ENCODE results near the gene OPN4.
"Not testable (repeated sequence)": the region's sequence is repeated elsewhere in the genome, so short reads cannot be mapped to it uniquely, and the experiment has no call there.

Gene OPN4

GRCh38 chr10:86635402-86635801, 18.9 kb upstream of the OPN4 start:
- H3K27ac ChIP-seq (ENCODE audit: low read depth, low read length) = no peak overlapping the region
- no peak overlapping the region for H3K4me3 ChIP-seq (ENCODE audit: low read length)

GRCh38 chr10:86636311-86636710, 18.0 kb upstream of the OPN4 start:
- H3K4me1 ChIP-seq (ENCODE audit: control insufficient read depth, insufficient read depth, low read length) = no peaks in the 10 kb centered on the region
- H3K36me3 ChIP-seq (ENCODE audit: control insufficient read depth, insufficient read depth, low read length) = no peaks in the 10 kb centered on the region
- no peaks in the 10 kb centered on the region for H3K27me3 ChIP-seq (ENCODE audit: control insufficient read depth, insufficient read depth, low read length)
- H3K4me3 ChIP-seq (ENCODE audit: low read length) = no peak overlapping the region
- no peak overlapping the region for H3K27ac ChIP-seq (ENCODE audit: low read depth, low read length)
- H3K9ac ChIP-seq (ENCODE audit: low read length) = no peak overlapping the region

More at GRCh38 chr10:86635402-86635801, 18.9 kb upstream of the OPN4 start:
- Histone ChIP-seq H3K27me3 (ENCODE audit: control insufficient read depth, insufficient read depth, low read length) (no peaks in the 10 kb centered on the region), H3K36me3 (ENCODE audit: control insufficient read depth, insufficient read depth, low read length) (no peaks in the 10 kb centered on the region), H3K9ac (ENCODE audit: low read length) (no peak overlapping the region), H3K4me1 (ENCODE audit: control insufficient read depth, insufficient read depth, low read length) (no peaks in the 10 kb centered on the region)

- no peak overlapping the region for H3K27ac ChIP-seq (ENCODE audit: low read depth, low read length)
Measured at GRCh38 chr10:86642021-86642420, 12.3 kb upstream of the OPN4 start.

GRCh38 chr10:86642499-86642898, 11.8 kb upstream of the OPN4 start:
- no peak overlapping the region for H3K27ac ChIP-seq (ENCODE audit: low read depth, low read length)
- no peaks in the 10 kb centered on the region for H3K27me3 ChIP-seq (ENCODE audit: control insufficient read depth, insufficient read depth, low read length)
- no peak overlapping the region for H3K9ac ChIP-seq (ENCODE audit: low read length)
- no peaks in the 10 kb centered on the region for H3K36me3 ChIP-seq (ENCODE audit: control insufficient read depth, insufficient read depth, low read length)
- H3K4me1 ChIP-seq (ENCODE audit: control insufficient read depth, insufficient read depth, low read length) = no peaks in the 10 kb centered on the region
- no peak overlapping the region for H3K4me3 ChIP-seq (ENCODE audit: low read length)

More at GRCh38 chr10:86642021-86642420, 12.3 kb upstream of the OPN4 start:
- Histone ChIP-seq H3K9ac (ENCODE audit: low read length) (no peak overlapping the region), H3K36me3 (ENCODE audit: control insufficient read depth, insufficient read depth, low read length) (no peaks in the 10 kb centered on the region), H3K4me3 (ENCODE audit: low read length) (no peak overlapping the region), H3K4me1 (ENCODE audit: control insufficient read depth, insufficient read depth, low read length) (no peaks in the 10 kb centered on the region), H3K27me3 (ENCODE audit: control insufficient read depth, insufficient read depth, low read length) (no peaks in the 10 kb centered on the region)

GRCh38 chr10:86644152-86644793, 10.1 kb upstream of the OPN4 start:
- no peaks in the 10 kb centered on the region for H3K36me3 ChIP-seq (ENCODE audit: control insufficient read depth, insufficient read depth, low read length)
- H3K27ac ChIP-seq (ENCODE audit: low read depth, low read length) = no peak overlapping the region
- H3K4me3 ChIP-seq (ENCODE audit: low read length) = no peak overlapping the region
- no peak overlapping the region for H3K9ac ChIP-seq (ENCODE audit: low read length)
- peaks cover under 1% of the 10 kb centered on the region for H3K4me1 ChIP-seq (ENCODE audit: control insufficient read depth, insufficient read depth, low read length)
- H3K27me3 ChIP-seq (ENCODE audit: control insufficient read depth, insufficient read depth, low read length) = no peaks in the 10 kb centered on the region

- Histone ChIP-seq H3K9ac (ENCODE audit: low read length) (no peak overlapping the region), H3K27me3 (ENCODE audit: control insufficient read depth, insufficient read depth, low read length) (no peaks in the 10 kb centered on the region), H3K27ac (ENCODE audit: low read depth, low read length) (no peak overlapping the region), H3K4me3 (ENCODE audit: low read length) (no peak overlapping the region), H3K4me1 (ENCODE audit: control insufficient read depth, insufficient read depth, low read length) (peaks cover 4% of the 10 kb centered on the region), H3K36me3 (ENCODE audit: control insufficient read depth, insufficient read depth, low read length) (no peaks in the 10 kb centered on the region)
Measured at GRCh38 chr10:86644794-86645445, 9.4 kb upstream of the OPN4 start.

- not testable (repeated sequence) for H3K27me3 ChIP-seq (ENCODE audit: control insufficient read depth, insufficient read depth, low read length); H3K4me3 ChIP-seq (ENCODE audit: low read length); H3K9ac ChIP-seq (ENCODE audit: low read length); H3K36me3 ChIP-seq (ENCODE audit: control insufficient read depth, insufficient read depth, low read length); H3K4me1 ChIP-seq (ENCODE audit: control insufficient read depth, insufficient read depth, low read length); H3K27ac ChIP-seq (ENCODE audit: low read depth, low read length)
Measured at GRCh38 chr10:86645621-86646165, 8.7 kb upstream of the OPN4 start.

GRCh38 chr10:86646532-86646931, 7.8 kb upstream of the OPN4 start:
- no peak overlapping the region for H3K4me3 ChIP-seq (ENCODE audit: low read length)
- no peaks in the 10 kb centered on the region for H3K27me3 ChIP-seq (ENCODE audit: control insufficient read depth, insufficient read depth, low read length)
- H3K4me1 ChIP-seq (ENCODE audit: control insufficient read depth, insufficient read depth, low read length) = peaks cover 4% of the 10 kb centered on the region
- no peak overlapping the region for H3K9ac ChIP-seq (ENCODE audit: low read length)
- H3K27ac ChIP-seq (ENCODE audit: low read depth, low read length) = no peak overlapping the region
- H3K36me3 ChIP-seq (ENCODE audit: control insufficient read depth, insufficient read depth, low read length) = no peaks in the 10 kb centered on the region

GRCh38 chr10:86646933-86647332, 7.4 kb upstream of the OPN4 start:
- Histone ChIP-seq H3K36me3 (ENCODE audit: control insufficient read depth, insufficient read depth, low read length) (no peaks in the 10 kb centered on the region), H3K9ac (ENCODE audit: low read length) (no peak overlapping the region), H3K4me1 (ENCODE audit: control insufficient read depth, insufficient read depth, low read length) (peaks cover 4% of the 10 kb centered on the region), H3K27ac (ENCODE audit: low read depth, low read length) (no peak overlapping the region), H3K4me3 (ENCODE audit: low read length) (no peak overlapping the region), H3K27me3 (ENCODE audit: control insufficient read depth, insufficient read depth, low read length) (no peaks in the 10 kb centered on the region)

GRCh38 chr10:86647773-86648703, 6.3 kb upstream of the OPN4 start:
- Histone ChIP-seq H3K27me3 (ENCODE audit: control insufficient read depth, insufficient read depth, low read length) (no peaks in the 10 kb centered on the region), H3K4me1 (ENCODE audit: control insufficient read depth, insufficient read depth, low read length) (peaks cover 4% of the 10 kb centered on the region), H3K27ac (ENCODE audit: low read depth, low read length) (no peak overlapping the region), H3K9ac (ENCODE audit: low read length) (no peak overlapping the region), H3K4me3 (ENCODE audit: low read length) (no peak overlapping the region), H3K36me3 (ENCODE audit: control insufficient read depth, insufficient read depth, low read length) (no peaks in the 10 kb centered on the region)

GRCh38 chr10:86648704-86649427, 5.5 kb upstream of the OPN4 start:
- H3K9ac ChIP-seq (ENCODE audit: low read length) = no peak overlapping the region
- H3K27ac ChIP-seq (ENCODE audit: low read depth, low read length) = no peak overlapping the region
- no peaks in the 10 kb centered on the region for H3K36me3 ChIP-seq (ENCODE audit: control insufficient read depth, insufficient read depth, low read length)
- no peaks in the 10 kb centered on the region for H3K27me3 ChIP-seq (ENCODE audit: control insufficient read depth, insufficient read depth, low read length)
- H3K4me1 ChIP-seq (ENCODE audit: control insufficient read depth, insufficient read depth, low read length) = peaks cover 4% of the 10 kb centered on the region
- no peak overlapping the region for H3K4me3 ChIP-seq (ENCODE audit: low read length)

All from rectal smooth muscle tissue (tissue), 1 donor.